Testis (tissue), 3 donors: ENCODE measurements around the gene BPIFB4. TPM values are rescaled to one million over a fixed set of nuclear protein-coding genes. Genes with fewer than 3 reads are reported as not detected.

Experiments
- DNase-seq: peaks from one replicate; pipeline ENCODE4 v3.0.0-alpha.2; 2019
- H3K27ac ChIP-seq, 2 donors: fragments of 200-600 bp; sonication (generic); one replicate each; pipeline ENCODE4 v1.5.1; 2019
- H3K27me3 ChIP-seq: fragments of 200-600 bp; sonication (generic); one replicate; pipeline ENCODE4 v1.5.1; 2019
- H3K36me3 ChIP-seq: fragments of 200-600 bp; sonication (generic); one replicate; pipeline ENCODE4 v1.5.1; 2017; ENCODE audit warnings: low read depth; ENCODE audit errors: missing control alignments
- H3K4me1 ChIP-seq: fragments of 200-600 bp; sonication (generic); one replicate; pipeline ENCODE4 v1.5.1; 2019
- H3K4me3 ChIP-seq, 2 donors: fragments of 200-600 bp; sonication (generic); one replicate each; pipeline ENCODE4 v1.5.1; 2017 to 2019
- H3K9me3 ChIP-seq: fragments of 200-600 bp; sonication (generic); one replicate; pipeline ENCODE4 v1.5.1; 2017
- POLR2A ChIP-seq: fragments of 450-650 bp; IDR thresholded peaks from one replicate; pipeline ENCODE4 v1.6.1; 2017; ENCODE audit warnings: antibody characterized with exemption, mild to moderate bottlenecking, moderate library complexity
- WGBS, 2 donors: methylation state at CpG; one replicate each; pipeline ENCODE4 v1.1.5; 2018; 5-methylcytosine and 5-hydroxymethylcytosine counted together
- intact Hi-C: fragments of 100-400 bp; cut with DNase I; formaldehyde crosslinking; loops from one replicate; pipeline ENCODE4 v1.15.1; 2023; ENCODE audit warnings: low total_unique reads
- polyA plus RNA-seq: library from polyadenylated mRNA; stranded (reverse); fragments of 350-450 nt; fragmentation: Illumina TruSeq; extraction: RNeasy Lipid Tissue Mini Kit (QIAGEN cat#74804); gene quantifications from one replicate; pipeline ENCODE4 v1.2.3, GENCODE V29; 2014; ENCODE audit warnings: low read depth, low replicate concordance; ENCODE audit not compliant: insufficient read depth
- total RNA-seq, 2 donors: library from RNA; depleted of rRNA; stranded (reverse); fragments of >200 nt; gene quantifications; one replicate each; pipeline ENCODE4 v1.2.3, GENCODE V29; 2016
- TF ChIP-seq, protein P1 (sequence below), 3 experiments: fragments of 450-650 bp in 2 of 3; fragments of 200-600 bp in 1 of 3; sonication (generic) in 1 of 3; IDR thresholded peaks; one replicate each; pipeline ENCODE4 v1.5.1; 2016 to 2019; ENCODE audit warnings: antibody characterized with exemption in 3 of 3, mild to moderate bottlenecking in 2 of 3, moderate library complexity in 1 of 3

Gene BPIFB4
- total and polyA plus RNA-seq, 3 donors from 2014 or later = 1.1 to 1.7 (median 1.2) TPM

DNA sequence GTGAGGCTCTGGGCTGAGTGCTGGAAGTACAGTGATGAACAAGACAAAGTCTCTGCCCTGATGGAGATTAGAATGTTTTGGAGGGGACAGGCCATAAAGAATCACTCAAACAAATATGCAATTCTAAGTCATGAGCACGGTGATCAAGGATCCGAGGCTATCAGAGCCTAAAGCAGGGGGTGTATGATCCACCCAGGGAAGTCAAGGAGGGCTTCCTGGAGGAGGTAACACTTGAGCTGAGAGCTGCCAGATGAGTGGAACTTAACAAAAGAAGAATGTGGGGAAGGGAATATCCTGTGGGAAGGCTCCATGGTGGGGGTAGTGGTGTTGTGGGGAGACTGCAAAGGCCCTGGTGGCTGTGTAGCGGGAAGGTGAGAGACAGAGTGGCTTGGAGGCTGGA lies 12.2 kb downstream of the BPIFB4 start:
- no peaks in the 10 kb centered on the region for H3K4me1 ChIP-seq
- no peak overlapping the region for H3K4me3 ChIP-seq
- H3K27ac ChIP-seq = no peak overlapping the region
- no peaks in the 10 kb centered on the region for H3K27me3 ChIP-seq
- no peak for DNase-seq
- intact Hi-C loops = no loop called here
- no peaks in the 10 kb centered on the region for H3K36me3 ChIP-seq
- no peak for TF ChIP-seq POLR2A
- TF ChIP-seq, protein P1, sequence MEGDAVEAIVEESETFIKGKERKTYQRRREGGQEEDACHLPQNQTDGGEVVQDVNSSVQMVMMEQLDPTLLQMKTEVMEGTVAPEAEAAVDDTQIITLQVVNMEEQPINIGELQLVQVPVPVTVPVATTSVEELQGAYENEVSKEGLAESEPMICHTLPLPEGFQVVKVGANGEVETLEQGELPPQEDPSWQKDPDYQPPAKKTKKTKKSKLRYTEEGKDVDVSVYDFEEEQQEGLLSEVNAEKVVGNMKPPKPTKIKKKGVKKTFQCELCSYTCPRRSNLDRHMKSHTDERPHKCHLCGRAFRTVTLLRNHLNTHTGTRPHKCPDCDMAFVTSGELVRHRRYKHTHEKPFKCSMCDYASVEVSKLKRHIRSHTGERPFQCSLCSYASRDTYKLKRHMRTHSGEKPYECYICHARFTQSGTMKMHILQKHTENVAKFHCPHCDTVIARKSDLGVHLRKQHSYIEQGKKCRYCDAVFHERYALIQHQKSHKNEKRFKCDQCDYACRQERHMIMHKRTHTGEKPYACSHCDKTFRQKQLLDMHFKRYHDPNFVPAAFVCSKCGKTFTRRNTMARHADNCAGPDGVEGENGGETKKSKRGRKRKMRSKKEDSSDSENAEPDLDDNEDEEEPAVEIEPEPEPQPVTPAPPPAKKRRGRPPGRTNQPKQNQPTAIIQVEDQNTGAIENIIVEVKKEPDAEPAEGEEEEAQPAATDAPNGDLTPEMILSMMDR (IDR thresholded peaks at IDR 0.05) = no peak
- no peaks in the 10 kb centered on the region for H3K9me3 ChIP-seq
- WGBS, 2 donors = 88 to 89% methylated on average over 3 of the region's 3 CpGs

DNA sequence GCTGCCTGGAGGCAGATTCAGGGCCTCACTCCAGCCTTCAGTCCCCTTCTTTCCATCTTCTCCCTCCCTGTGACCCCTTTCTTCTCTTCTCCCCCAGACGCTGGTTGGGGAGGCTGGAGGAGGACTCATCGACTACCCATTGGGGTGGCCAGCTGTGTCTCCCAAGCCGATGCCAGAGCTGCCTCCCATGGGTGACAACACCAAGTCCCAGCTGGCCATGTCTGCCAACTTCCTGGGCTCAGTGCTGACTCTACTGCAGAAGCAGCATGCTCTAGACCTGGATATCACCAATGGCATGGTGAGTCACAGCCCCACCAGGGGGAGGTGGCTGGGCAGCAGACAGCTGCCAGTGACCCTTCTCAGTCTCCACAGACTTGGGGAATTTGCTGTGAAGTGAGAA lies 12.9 kb downstream of the BPIFB4 start:
- H3K4me3 ChIP-seq = no peak overlapping the region
- no peaks in the 10 kb centered on the region for H3K27me3 ChIP-seq
- no peak for DNase-seq
- intact Hi-C loops = no loop called here
- H3K4me1 ChIP-seq = no peaks in the 10 kb centered on the region
- no peaks in the 10 kb centered on the region for H3K36me3 ChIP-seq
- H3K9me3 ChIP-seq = no peaks in the 10 kb centered on the region
- WGBS, 2 donors = 84 to 90% methylated on average over 3 of the region's 3 CpGs
- no peak overlapping the region for H3K27ac ChIP-seq
- no peak for TF ChIP-seq POLR2A
- TF ChIP-seq, protein P1 (IDR thresholded peaks at IDR 0.05) = no peak

DNA sequence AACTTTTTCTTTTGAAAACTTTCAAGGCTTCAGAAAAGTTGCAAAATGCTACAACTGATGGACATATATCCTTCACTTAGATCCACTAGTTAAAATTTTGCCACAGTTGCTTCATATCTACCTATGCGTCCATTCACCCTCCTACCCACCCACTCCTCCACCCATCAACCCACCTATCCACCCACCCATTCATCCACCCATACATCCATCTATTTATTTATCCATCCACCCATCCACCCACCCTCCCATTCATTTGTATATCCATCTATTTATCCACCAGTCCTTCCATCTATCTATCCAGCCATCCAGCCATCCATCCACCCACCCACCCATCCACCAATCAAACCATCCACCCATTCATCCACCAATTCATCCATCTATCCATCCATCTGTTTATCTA lies 13.6 kb downstream of the BPIFB4 start:
- intact Hi-C loops = no loop called here
- Histone ChIP-seq H3K9me3 (no peaks in the 10 kb centered on the region), H3K36me3 (no peaks in the 10 kb centered on the region), H3K27ac (no peak overlapping the region), H3K4me3 (no peak overlapping the region), H3K4me1 (no peaks in the 10 kb centered on the region), H3K27me3 (no peaks in the 10 kb centered on the region)
- WGBS, 2 donors = 70 to 89% methylated on average over 1 of the region's 1 CpG
- no peak for DNase-seq
- no peak for TF ChIP-seq POLR2A
- TF ChIP-seq, protein P1 (IDR thresholded peaks at IDR 0.05) = no peak

DNA sequence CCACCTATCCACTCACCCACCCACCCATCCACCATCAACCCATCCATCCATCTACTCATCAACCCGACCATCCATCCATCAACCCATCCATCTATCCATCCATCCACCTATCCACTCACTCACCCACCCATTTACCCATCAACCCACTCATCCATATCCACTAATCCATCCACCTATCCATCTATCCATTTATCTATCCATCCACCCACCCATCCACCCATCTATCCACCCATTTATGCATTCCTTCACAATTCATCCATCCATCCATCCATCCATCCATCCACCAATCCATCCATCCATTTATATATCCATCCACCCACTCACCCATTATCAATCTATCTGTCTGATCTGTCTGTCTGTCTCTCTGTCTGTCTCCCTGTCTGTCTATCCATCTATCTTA lies 14.1 kb downstream of the BPIFB4 start:
- Histone ChIP-seq H3K36me3 (no peaks in the 10 kb centered on the region), H3K27me3 (no peaks in the 10 kb centered on the region), H3K4me1 (no peaks in the 10 kb centered on the region), H3K4me3 (no peak overlapping the region), H3K9me3 (no peaks in the 10 kb centered on the region), H3K27ac (no peak overlapping the region)
- WGBS, 2 donors = 73% methylated on average over 1 of the region's 1 CpG
- DNase-seq = no peak
- no peak for TF ChIP-seq POLR2A
- TF ChIP-seq, protein P1 (IDR thresholded peaks at IDR 0.05) = no peak
- intact Hi-C loops = no loop called here

DNA sequence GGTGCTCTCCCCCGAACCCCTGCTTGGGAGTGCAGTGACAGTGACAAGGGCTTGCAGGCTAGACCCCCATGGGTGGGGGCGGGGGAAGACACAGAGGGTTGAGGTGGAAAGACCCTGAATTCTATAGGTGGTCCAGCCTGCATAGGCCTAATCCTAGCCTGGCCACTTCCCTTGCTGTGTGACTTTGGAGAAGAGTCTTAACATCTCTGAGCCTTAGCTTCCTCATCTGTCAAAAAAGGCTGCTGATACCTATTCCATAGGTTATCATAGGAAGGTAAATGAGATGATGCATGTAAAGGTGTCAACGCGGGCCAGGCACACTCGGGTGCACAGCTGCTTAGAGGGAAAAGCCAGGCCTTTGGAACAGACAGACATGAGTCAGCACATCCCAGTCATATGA lies 15.8 kb downstream of the BPIFB4 start:
- no peak for DNase-seq
- intact Hi-C loops = no loop called here
- Histone ChIP-seq H3K36me3 (no peaks in the 10 kb centered on the region), H3K27me3 (no peaks in the 10 kb centered on the region), H3K4me3 (no peak overlapping the region), H3K9me3 (no peaks in the 10 kb centered on the region), H3K27ac (no peak overlapping the region), H3K4me1 (no peaks in the 10 kb centered on the region)
- TF ChIP-seq, protein P1 (IDR thresholded peaks at IDR 0.05) = no peak
- TF ChIP-seq POLR2A = no peak
- 93 to 97% methylated on average over 5 of the region's 5 CpGs for WGBS, 2 donors
